HepG2 (cell line): ENCODE measurements around the gene SAMD8. TPM values are rescaled to one million over a fixed set of nuclear protein-coding genes. Genes with fewer than 3 reads are reported as not detected.

ENCODE experiments used
- BCL6 ChIP-seq: IDR thresholded peaks from 2 replicates; pipeline ENCODE4 v1.6.1; 2016; ENCODE audit warnings: missing genetic modification reagents, missing compliant biosample characterization
- HOXA3 ChIP-seq: sonication (generic); formaldehyde crosslinking; IDR thresholded peaks from 2 replicates; pipeline ENCODE4 v1.5.0; 2020; ENCODE audit warnings: missing genetic modification reagents
- MEIS2 ChIP-seq: sonication (generic); formaldehyde crosslinking; IDR thresholded peaks from 2 replicates; pipeline ENCODE4 v1.9.0; 2021; ENCODE audit warnings: mild to moderate bottlenecking, missing genetic modification reagents
- PRDM10 ChIP-seq: sonication (generic); formaldehyde crosslinking; IDR thresholded peaks from 2 replicates; pipeline ENCODE4 v1.4.0; 2020; ENCODE audit warnings: low read depth, missing genetic modification reagents
- RNF219 ChIP-seq: sonication (generic); formaldehyde crosslinking; IDR thresholded peaks from 2 replicates; pipeline ENCODE4 v1.5.0; 2020; ENCODE audit warnings: mild to moderate bottlenecking, missing genetic modification reagents
- SP4 ChIP-seq: sonication (generic); formaldehyde crosslinking; IDR thresholded peaks from 2 replicates; pipeline ENCODE4 v1.8.1; 2023; ENCODE audit warnings: mild to moderate bottlenecking, missing genetic modification reagents
- TEAD3 ChIP-seq: optimal IDR thresholded peaks from 2 replicates; pipeline ENCODE3; 2016; ENCODE audit warnings: borderline replicate concordance
- TOPORS ChIP-seq: sonication (generic); formaldehyde crosslinking; IDR thresholded peaks from 2 replicates; pipeline ENCODE4 v1.8.0; 2023; ENCODE audit warnings: mild to moderate bottlenecking, missing genetic modification reagents
- ZBTB38 ChIP-seq: sonication (generic); formaldehyde crosslinking; IDR thresholded peaks from 2 replicates; pipeline ENCODE4 v1.5.1; 2020; ENCODE audit warnings: mild to moderate bottlenecking, missing genetic modification reagents
- ZMAT3 ChIP-seq: sonication (generic); formaldehyde crosslinking; conservative IDR thresholded peaks from 2 replicates; pipeline ENCODE4 v1.7.0; 2021; ENCODE audit warnings: missing genetic modification reagents
- ZNF234 ChIP-seq: sonication (generic); formaldehyde crosslinking; conservative IDR thresholded peaks from 2 replicates; pipeline ENCODE4 v1.5.1; 2020; ENCODE audit warnings: mild to moderate bottlenecking, missing genetic modification reagents
- ZNF318 ChIP-seq: sonication (generic); formaldehyde crosslinking; IDR thresholded peaks from 2 replicates; pipeline ENCODE4 v1.4.0; 2020; ENCODE audit warnings: mild to moderate bottlenecking, missing genetic modification reagents
- ZNF484 ChIP-seq: sonication (generic); formaldehyde crosslinking; IDR thresholded peaks from 2 replicates; pipeline ENCODE4 v1.5.1; 2020; ENCODE audit warnings: mild to moderate bottlenecking, low read depth, missing genetic modification reagents, borderline replicate concordance
- ZNF672 ChIP-seq: sonication (generic); formaldehyde crosslinking; IDR thresholded peaks from 2 replicates; pipeline ENCODE4 v1.8.1; 2022; ENCODE audit warnings: missing genetic modification reagents
- ZNF83 ChIP-seq: sonication (generic); formaldehyde crosslinking; IDR thresholded peaks from 2 replicates; pipeline ENCODE4 v1.4.0; 2020; ENCODE audit warnings: missing genetic modification reagents, mild to moderate bottlenecking, borderline replicate concordance
- polyA plus RNA-seq, 8 experiments: library from polyadenylated mRNA; depleted of rRNA in 3 of 8; stranded (reverse) in 7 of 8; unstranded in 1 of 8; fragments of >200 nt; fragmentation: Illumina TruSeq in 4 of 8; extraction: Trizol in 4 of 8; gene quantifications; 2 replicates each; pipeline versions ENCODE4 v1.2.1 to v1.2.3, GENCODE V29; 2011 to 2016; ENCODE audit warnings: low read depth in 4 of 8, missing spikeins in 1 of 8, mixed read lengths in 1 of 8; ENCODE audit not compliant: insufficient read depth in 1 of 8
- total RNA-seq, 5 experiments: library from RNA; depleted of rRNA; stranded (reverse); fragments of >200 nt; fragmentation: Illumina TruSeq; extraction: Trizol; gene quantifications; 2 replicates each; pipeline ENCODE4 v1.2.3, GENCODE V29; 2016; ENCODE audit warnings: low read depth in 1 of 5

Gene SAMD8
- total and polyA plus RNA-seq, 2 of the 13 experiments (the other 11 are each of a cell fraction or from before 2014, with no cell fraction given), result 10.4 to 13.2 TPM

GRCh38 chr10:75210282-75211006, 99.0 kb downstream of the SAMD8 start, which contains the start of gene VDAC2 (continued):
- TF ChIP-seq ZNF318 (CRISPR knock-in tag) (0 out of 2 replicates have a peak, but pooled peaks have one; percentile 46), ZNF484 (CRISPR knock-in tag) (no peak), TEAD3 (peak; percentile 63), ZNF234 (CRISPR knock-in tag) (peak; percentile 94), ZNF672 (CRISPR knock-in tag) (no peak), BCL6 (CRISPR knock-in tag) (peak; percentile 51), HOXA3 (peak; percentile 66), ZBTB38 (peak; percentile 44), PRDM10 (CRISPR knock-in tag) (0 out of 2 replicates have a peak, but pooled peaks have one; percentile 35), RNF219 (CRISPR knock-in tag) (no peak), SP4 (CRISPR knock-in tag) (peak; percentile 93), ZNF83 (CRISPR knock-in tag) (peak; percentile 31; the same call in 1 of the 2 replicates), MEIS2 (CRISPR knock-in tag) (peak; percentile 45; the same call in 1 of the 2 replicates), TOPORS (peak; percentile 95), ZMAT3 (CRISPR knock-in tag) (peak; percentile 61; the same call in 1 of the 2 replicates)
